ENCODE results near the gene CTNNA2.
"Not testable (repeated sequence)": the region's sequence is repeated elsewhere in the genome, so short reads cannot be mapped to it uniquely, and the experiment has no call there.

CTNNA2 gene

GRCh38 chr2:80019571-80020460, 507.0 kb downstream of the CTNNA2 start:
- DNase-seq (ENCODE audit: low read depth in 1 of 2, low spot score in 1 of 2), result no peak

DNA sequence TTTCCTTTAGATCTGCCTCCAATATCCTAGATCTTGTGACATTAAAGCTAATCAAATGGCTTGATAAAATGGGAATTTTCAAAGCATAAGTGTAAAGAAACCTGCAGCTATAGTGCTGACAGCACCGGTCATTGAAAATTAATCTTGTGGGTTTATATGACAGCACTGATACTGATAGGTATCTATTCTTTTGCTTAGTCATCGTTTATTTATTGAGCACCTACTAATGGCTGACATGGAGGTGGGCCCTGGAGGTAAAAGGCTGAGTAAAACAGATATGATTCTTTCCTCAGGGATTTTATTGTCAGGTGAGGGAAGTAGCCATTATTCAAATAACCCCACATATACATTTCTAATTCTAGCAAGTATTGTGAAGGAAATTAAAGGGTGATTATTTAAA, 509.2 kb downstream of the CTNNA2 start:
- no peak for DNase-seq (ENCODE audit: low read depth in 1 of 2, low spot score in 1 of 2)

- DNase-seq (ENCODE audit: low read depth in 1 of 2, low spot score in 1 of 2), result no peak
Measured at GRCh38 chr2:80026040-80026729, 513.3 kb downstream of the CTNNA2 start.

- DNase-seq (ENCODE audit: low read depth in 1 of 2, low spot score in 1 of 2), result no peak
Measured at GRCh38 chr2:80028051-80028450, 515.2 kb downstream of the CTNNA2 start.

DNA sequence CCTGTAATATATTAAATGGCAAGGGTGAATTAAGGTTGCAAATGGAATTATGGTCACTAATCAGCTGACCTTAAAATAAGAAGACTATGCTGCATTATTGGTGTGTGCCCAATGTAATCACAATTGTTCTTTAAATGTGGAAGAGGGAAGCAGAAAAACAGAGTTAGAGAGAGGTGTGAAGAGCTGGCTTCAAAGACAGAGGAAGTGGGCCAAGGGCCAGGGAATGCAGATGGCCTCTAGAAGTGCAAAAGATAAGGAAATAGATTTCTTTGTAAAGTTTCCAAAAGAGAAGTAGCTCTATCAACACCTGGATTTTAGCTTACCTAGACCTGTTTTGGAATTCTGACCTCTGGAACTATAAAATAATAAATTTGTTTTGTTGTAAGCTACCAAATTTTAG, 515.7 kb downstream of the CTNNA2 start:
- DNase-seq (ENCODE audit: low read depth in 1 of 2, low spot score in 1 of 2), result no peak

- no peak for DNase-seq (ENCODE audit: low read depth in 1 of 2, low spot score in 1 of 2)
Measured at GRCh38 chr2:80030135-80030534, 517.3 kb downstream of the CTNNA2 start.

DNA sequence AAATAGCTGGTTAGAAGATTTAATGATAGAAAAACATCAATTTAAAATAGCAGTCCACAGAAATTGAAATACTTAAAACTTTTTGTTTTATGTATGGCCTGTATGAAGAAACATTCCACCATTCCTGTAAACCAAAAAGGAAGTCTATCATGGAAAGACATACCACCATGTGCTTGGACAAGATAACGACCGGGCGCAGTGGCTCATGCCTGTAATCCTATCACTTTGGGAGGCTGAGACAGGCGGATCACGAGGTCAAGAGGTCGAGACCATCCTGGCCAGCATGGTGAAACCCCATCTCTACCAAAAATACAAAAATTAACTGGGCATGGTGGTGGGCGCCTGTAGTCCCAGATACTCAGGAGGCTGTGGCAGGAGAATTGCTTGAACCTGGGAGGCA, 519.8 kb downstream of the CTNNA2 start:
- not testable (repeated sequence) for DNase-seq (ENCODE audit: low read depth in 1 of 2, low spot score in 1 of 2)

- no peak for DNase-seq (ENCODE audit: low read depth in 1 of 2, low spot score in 1 of 2)
Measured at GRCh38 chr2:80035749-80036285, 523.0 kb downstream of the CTNNA2 start.

DNA sequence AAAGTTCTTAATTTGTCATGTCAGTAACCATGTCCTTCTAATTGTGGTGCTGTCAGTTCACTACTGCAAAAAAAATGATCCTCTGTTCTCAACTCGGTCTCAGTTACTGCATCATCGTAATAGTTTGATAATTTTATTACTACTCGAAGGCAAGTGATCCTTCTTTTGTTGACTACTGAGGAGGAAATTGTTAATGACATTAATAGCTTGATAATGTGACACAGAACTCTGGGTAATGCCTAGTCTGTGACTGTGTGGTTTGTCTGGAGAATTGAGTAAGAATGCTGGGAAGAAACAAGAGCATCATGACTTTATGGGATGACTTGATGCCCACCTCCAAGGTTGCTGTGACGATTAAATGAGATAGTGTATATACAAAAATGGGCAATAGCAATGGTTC, 524.5 kb downstream of the CTNNA2 start:
- DNase-seq (ENCODE audit: low read depth in 1 of 2, low spot score in 1 of 2), result no peak

GRCh38 chr2:80040226-80040625, 527.4 kb downstream of the CTNNA2 start:
- DNase-seq (ENCODE audit: low read depth in 1 of 2, low spot score in 1 of 2), result no peak

GRCh38 chr2:80042635-80043034, 529.8 kb downstream of the CTNNA2 start:
- no peak for DNase-seq (ENCODE audit: low read depth in 1 of 2, low spot score in 1 of 2)

DNA sequence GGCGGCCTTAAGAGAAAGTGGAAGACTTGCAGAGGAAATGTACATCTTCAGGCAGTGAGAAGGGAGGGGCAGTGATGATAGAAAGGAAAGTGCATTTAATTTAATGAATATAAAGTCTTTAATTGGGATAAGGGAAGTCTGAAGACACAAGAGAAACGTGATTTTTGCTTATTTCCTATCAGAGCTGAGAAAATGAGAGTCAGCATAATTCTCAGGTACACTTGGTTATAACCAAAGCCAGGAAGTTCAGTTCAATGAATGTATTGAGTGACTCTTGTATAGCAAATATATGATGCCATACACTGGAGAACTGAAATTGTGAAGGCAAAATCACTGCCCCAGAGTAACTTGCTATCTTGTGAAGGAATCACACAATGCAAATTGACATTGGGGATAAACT, 535.4 kb downstream of the CTNNA2 start:
- DNase-seq (ENCODE audit: low read depth in 1 of 2, low spot score in 1 of 2), result no peak

DNA sequence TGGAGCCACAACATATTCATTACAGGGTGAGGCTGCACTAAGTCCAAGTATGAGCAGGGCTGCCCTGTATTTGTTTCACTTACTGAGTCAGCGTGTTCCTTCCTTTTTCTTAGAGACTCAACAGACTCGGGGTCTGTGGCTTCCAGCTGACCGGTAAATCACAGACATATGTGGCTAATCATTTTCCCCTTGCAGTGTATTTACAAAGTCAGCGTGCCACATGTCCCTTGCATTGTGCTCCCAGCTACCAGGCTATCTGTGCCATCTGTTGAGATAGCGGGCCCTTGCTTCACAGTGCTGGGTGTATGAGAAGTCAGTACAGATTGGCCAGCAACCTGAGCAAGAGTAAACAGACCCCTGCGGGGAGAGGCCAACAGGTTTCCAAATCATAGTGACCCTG, 537.4 kb downstream of the CTNNA2 start:
- no peak for DNase-seq (ENCODE audit: low read depth in 1 of 2, low spot score in 1 of 2)

- DNase-seq (ENCODE audit: low read depth in 1 of 2, low spot score in 1 of 2), result no peak
Measured at GRCh38 chr2:80053522-80054345, 540.9 kb downstream of the CTNNA2 start.

GRCh38 chr2:80054346-80054675, 541.5 kb downstream of the CTNNA2 start:
- no peak for DNase-seq (ENCODE audit: low read depth in 1 of 2, low spot score in 1 of 2)

- no peak for DNase-seq (ENCODE audit: low read depth in 1 of 2, low spot score in 1 of 2)
Measured at GRCh38 chr2:80057956-80058355, 545.1 kb downstream of the CTNNA2 start.

- no peak for DNase-seq (ENCODE audit: low read depth in 1 of 2, low spot score in 1 of 2)
Measured at GRCh38 chr2:80058562-80058961, 545.7 kb downstream of the CTNNA2 start.

DNA sequence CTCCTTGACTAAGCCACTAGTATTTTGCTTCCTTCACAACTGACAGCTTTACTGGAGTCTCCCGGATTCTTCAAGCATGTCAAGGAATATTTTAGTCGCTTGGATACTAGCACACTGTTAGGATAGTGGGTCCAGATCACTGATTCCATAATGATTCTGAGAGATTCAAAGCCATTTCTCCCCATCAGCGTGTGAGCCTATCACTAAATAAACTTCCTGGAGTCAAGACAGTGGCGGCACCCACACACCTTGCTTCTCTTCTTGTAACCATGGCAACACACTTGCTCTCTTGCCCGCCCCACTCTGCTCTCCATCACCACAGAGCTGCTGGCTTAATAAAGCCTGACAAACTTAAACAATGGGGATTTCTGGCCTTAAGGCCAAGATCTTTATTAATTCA, 546.6 kb downstream of the CTNNA2 start:
- DNase-seq (ENCODE audit: low read depth in 1 of 2, low spot score in 1 of 2), result no peak

- DNase-seq (ENCODE audit: low read depth in 1 of 2, low spot score in 1 of 2), result no peak
Measured at GRCh38 chr2:80061881-80062280, 549.0 kb downstream of the CTNNA2 start.

DNA sequence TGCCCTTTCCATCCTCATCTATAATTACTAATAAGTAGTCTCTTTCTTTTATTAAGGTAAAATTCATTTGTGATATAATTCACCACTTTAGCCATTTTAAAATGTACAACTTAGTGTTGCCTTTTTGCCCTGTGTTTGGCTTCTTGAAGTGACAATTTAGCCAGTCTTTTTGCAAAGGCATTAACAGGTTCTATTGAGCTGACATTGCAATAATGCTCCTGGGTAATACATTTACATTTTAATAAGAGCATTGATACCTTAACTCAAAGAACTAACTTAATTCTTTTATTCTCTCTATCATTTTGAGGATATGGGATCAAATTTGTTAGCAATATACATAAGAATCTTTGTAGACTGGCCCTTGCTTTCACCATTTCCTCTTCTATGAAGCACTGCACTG, 549.4 kb downstream of the CTNNA2 start:
- no peak for DNase-seq (ENCODE audit: low read depth in 1 of 2, low spot score in 1 of 2)

- no peak for DNase-seq (ENCODE audit: low read depth in 1 of 2, low spot score in 1 of 2)
Measured at GRCh38 chr2:80068038-80068731, 555.3 kb downstream of the CTNNA2 start.
